Pulmonary artery endothelial cell (primary cell): ENCODE measurements around the gene GPR89B. TPM values are rescaled to one million over a fixed set of nuclear protein-coding genes. Genes with fewer than 3 reads are reported as not detected.
"Not testable (repeated sequence)": the region's sequence is repeated elsewhere in the genome, so short reads cannot be mapped to it uniquely, and the experiment has no call there.

Experiments used
- DNase-seq: peaks from one replicate; pipeline ENCODE4 v3.0.0-alpha.2; 2011; ENCODE audit warnings: low read depth, low spot score
- total RNA-seq: library from RNA; depleted of rRNA; stranded (reverse); fragments of >200 nt; gene quantifications from 2 replicates; pipeline ENCODE4 v1.2.3, GENCODE V29; 2014

GPR89B gene
- 14.0 and 19.0 TPM in 2 replicates for total RNA-seq

DNA sequence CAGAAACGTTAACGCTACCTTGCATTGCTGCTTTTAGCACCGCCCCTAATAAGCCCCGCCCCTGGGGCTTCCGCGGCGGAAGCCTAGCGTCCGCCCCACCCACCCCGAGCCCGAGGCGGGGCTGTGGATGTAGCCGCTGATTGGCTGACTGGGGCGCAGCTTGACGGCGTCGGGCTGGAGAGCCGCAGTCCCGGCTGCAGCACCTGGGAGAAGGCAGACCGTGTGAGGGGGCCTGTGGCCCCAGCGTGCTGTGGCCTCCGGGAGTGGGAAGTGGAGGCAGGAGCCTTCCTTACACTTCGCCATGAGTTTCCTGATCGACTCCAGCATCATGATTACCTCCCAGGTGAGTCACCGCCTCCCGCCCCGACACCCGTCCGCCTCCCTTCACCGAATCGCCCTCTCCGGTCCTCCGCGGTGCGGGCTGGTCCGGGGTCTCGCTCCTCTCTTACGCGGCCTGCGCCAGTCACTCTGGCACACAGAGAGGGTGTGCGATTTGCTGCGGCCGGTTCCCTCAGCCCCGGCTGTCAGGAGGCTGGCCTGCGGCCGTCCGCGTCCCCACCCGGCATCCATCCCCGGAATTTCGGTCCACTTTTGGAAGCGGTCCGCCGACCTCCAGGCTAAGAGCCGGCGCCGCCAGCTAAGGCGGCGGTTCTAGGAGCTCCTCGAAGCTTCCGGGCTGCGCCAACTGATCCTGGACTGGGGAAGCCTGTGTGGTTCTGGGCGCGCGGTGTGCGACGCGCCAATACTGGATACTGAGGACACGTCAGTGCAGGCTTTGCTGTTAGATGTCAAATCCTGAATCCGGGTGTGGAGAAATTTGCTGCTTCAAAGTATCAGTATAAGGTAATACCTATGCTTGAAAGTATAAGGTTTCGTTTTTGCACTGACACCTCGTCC is at the start of gene GPR89B:
Gene GPR89B (plus strand): TSS at position 185 of the 897 bp plus-strand sequence. CDS start 117 bp downstream, at position 302.
- DNase-seq, result peak; percentile 26

DNA sequence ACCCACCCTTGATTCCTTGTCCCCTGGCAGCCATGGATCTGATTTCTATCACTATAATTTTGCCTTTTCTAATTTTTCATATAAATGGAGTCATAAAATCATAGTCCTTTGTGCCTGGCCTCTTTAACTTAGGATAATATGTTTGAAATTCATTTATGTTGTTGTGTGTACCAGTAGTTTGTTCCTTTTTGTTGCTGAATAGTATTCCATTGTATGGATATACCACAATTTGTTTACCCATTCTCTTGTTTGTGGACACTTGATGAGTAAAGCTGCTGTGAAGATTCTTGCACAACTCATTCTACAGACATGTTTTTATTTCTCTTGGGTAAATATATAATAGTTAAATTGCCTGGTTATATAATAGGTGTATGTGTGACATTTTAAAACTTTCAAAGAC is 48.3 kb upstream of the GPR89B start:
- DNase-seq, result no peak

DNA sequence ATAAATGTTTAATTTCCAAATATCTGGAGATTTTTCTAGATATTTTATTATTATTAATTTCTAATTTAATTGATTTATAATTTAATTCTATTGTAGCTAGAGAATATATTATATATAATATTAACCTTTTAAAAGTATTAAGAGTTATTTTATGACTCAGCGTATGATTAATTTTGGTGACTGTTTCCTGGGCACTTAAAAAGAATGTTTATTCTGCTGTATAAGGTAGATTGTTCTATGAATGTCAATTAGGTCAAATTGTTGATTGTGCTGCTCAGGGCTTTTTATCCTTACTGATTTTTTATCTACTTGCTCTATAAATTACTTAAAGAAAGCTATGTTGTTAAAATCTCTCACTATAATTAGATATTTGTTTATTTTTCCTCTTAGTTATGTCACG is 45.7 kb upstream of the GPR89B start:
- DNase-seq, result no peak

DNA sequence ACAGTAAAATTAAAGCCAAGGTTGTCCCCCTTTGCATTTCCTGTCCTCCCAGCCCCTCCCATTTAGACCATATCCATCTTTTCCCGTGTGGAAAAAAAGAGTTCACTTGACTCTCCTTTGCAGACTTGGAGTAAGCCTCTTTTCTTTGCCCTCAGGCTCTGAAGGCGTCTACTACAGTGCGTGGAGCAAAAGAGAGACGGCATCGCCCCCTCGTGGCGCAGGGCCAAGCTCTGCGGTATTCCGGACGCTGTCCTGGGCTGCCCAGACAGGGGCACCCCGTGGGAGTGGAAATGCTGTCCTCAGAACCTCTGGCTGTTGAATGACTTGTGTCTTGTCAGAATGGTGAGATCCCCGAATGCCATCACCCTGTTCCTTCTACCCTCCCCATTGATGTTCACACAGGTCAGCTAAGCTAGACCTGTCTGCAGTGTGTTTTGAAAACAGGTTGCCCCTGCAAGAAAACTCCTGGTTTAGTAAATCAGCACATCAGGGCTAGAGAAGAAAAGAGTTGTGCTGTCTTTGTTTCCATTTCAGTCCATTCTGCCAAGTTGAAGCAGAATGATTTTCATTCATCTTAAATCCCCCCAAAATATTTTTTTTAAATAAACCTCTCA is 37.9 kb upstream of the GPR89B start:
- peak; percentile 27 for DNase-seq

DNA sequence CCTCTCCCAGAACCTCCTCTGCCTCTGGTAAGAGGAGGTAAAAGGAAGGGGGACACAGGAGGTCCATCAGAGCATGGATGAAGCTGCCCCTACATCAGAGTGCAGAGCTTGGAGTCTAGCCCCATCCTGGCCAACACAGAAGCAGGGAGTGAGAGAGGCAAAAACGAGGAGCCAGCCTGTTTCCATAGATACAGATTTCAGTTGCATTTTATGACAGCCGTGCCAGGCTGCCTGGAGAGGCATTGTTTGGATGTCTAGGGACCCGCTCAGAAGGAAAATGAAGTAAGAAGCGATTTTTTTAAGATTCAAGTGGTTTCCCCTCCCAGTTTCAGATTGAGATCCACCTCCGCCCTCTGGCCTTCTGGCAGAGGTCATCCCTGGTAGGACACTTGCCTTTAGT is 37.1 kb upstream of the GPR89B start:
- DNase-seq, result no peak

DNA sequence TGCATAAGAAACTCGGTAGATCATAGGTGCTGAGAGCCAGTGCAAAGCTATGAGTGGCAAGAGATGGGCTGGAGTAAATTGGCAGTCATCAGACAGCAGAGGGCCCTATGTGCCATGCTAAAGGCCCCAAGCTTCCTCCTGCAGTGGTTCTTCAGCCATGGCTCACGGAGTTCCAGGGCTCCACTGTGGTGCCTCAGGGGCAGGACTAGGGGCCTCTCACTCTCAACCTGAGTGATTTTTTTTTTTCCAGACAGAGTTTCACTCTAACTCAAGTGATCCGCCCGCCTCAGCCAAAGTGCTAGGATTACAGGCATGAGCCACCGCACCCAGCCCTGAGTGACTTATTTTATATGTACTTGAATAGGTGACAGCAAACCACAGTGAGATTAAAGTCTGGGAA is 36.0 kb upstream of the GPR89B start:
- DNase-seq, result no peak

DNA sequence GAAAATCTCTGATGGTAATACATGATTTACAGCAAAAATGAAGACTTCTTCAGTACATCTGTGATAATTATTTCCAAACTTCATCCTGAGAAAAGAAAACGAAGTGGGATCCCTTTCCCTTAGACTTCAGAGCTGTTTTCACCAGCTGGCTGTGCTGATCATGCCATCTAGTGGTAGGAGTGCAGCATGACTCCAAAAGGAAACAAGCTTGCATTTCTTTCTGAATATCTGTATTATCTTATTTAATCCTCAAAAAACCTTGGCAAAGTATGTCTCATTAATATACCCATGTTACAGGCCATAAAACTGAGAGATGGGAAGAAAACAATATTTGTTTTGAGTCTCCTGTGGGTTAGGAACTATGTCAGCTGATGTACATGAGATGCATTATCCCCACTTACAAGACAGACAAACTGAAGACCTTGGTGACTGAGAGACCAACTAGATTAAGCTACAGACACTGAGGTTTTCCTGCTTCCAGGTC is 35.4 kb upstream of the GPR89B start:
- peak; percentile 15 for DNase-seq

DNA sequence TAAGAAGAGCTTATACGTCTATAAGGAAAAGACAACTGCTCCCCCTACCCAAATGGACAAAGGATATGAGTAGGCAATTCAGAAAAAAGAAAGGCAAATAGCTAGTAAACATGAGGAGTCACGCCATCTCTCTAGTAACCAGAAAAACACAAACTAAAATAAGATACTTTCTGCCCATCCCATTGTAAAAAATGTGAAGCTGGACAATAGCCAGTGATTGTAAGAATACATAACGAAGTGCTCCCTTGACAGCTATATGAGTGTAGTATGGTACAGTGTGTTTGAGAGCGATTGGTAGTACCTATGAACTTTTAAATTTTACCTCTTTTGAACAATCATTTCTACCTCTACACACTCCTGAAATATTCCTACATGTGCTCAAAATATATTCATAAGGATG is 33.1 kb upstream of the GPR89B start:
- no peak for DNase-seq

DNA sequence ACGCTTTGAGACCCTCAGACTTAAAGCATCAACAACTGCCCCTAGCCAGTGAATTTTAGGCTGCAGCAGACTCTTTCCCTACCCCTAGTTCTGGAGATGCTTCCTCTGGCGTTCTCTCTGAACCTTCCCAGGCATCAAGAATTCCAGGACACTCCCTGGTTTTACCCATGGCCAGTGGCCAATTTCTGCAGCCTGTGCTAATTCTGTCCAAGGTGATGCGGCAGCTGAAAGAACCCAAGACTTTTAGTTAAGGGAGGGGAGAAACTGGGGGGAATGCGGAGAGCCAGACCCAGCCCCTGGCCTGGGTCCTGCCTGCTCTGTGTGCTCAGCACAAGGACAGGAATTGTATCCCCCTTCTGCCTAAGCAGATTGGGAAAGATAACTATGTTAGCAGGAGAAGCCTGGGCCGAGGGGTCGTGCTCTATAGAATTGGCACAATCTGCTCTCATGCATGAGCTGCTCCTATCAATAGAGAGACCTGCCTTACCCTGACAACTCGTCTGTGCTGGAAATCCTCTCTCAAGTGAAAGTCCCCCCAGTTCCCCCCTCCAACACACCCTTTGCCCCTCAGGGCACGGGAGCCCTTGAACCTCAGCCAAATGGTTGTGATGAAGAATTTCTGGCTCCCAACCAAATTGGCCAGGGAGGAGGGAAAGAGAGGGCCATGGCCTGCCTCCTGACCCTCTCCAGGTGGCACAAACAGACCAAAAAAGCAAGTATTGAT is 31.0 kb upstream of the GPR89B start:
- no peak for DNase-seq

DNA sequence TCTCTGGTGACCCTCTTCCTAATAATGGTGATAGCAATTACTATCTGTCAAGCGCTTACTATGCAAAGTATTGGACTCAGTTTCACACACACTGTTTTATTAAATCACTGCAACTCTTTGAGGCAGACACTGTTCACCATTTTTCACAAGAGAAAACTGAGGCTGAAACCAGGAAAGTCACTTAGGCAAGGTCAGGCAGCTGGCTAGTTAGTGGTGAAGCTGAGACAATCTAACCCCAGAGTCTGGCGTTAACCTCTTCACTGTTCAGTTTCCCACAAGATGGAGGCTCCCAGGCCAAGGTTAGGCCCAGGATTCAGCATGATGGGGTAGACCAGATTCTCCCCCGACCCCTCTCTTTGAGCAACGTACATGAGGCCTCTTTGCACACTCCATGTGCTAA is 30.4 kb upstream of the GPR89B start:
- no peak for DNase-seq

DNA sequence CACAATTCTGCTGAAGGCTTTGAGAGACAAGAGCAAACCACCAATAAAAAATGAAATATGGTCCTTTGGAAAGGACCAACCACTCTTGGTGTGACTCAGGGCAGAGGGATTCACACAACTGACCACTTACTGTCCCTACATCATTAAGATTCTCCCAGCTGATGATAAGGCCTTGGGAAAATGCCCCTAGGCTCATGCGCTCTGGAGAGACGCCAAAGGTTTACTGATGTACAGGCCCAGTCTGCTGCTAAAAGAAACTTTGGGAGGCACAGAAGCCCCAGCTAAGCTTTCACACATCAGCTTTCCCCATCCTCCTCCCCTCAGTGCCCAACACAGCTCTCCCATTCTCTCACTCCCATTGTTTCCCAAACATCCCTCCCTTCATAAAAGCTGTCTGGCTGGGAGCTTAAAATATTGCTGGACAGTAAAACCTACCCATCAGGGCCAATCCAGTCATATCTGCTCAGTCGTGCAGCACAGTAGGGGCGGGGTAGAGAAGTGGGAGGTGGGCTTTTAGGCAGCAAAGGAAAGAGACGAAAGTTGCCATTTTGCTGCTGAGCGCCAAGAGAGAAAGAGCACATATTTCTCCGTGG is 25.9 kb upstream of the GPR89B start, which contains the start of gene GJA8:
Gene GJA8 (plus strand): TSS at position 543 of the 593 bp plus-strand sequence. CDS start 5,161 bp downstream, outside the sequence.
- DNase-seq, result no peak

DNA sequence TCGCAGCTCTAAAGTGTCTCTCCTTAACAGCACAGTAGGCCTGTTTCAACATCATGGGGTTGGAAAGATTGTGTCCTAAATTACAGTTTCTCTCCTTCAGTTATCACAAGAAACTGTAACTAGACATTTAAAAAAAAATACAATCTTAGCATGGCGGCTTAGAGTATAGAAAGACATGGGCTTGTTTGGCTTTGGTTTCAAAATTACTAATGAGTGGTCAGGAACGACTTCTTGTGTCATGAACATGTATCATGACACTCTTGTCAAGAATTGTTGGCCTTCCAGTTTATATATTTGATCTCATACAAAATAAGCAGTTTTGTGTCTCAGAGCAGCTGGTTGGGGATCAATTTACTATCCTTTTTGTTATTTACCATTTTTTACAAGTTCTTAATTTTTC is 23.5 kb upstream of the GPR89B start:
- no peak for DNase-seq

DNA sequence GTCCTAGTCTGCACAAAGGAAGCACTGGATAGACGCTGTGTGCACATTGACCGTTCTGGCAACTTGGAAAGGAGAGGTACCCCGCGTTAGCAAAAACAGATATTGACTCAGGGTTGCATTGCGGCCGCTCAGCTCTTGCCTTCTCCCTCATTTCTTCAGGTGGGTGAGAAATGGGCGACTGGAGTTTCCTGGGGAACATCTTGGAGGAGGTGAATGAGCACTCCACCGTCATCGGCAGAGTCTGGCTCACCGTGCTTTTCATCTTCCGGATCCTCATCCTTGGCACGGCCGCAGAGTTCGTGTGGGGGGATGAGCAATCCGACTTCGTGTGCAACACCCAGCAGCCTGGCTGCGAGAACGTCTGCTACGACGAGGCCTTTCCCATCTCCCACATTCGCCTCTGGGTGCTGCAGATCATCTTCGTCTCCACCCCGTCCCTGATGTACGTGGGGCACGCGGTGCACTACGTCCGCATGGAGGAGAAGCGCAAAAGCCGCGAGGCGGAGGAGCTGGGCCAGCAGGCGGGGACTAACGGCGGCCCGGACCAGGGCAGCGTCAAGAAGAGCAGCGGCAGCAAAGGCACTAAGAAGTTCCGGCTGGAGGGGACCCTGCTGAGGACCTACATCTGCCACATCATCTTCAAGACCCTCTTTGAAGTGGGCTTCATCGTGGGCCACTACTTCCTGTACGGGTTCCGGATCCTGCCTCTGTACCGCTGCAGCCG is 20.3 kb upstream of the GPR89B start:
- DNase-seq, result no peak

DNA sequence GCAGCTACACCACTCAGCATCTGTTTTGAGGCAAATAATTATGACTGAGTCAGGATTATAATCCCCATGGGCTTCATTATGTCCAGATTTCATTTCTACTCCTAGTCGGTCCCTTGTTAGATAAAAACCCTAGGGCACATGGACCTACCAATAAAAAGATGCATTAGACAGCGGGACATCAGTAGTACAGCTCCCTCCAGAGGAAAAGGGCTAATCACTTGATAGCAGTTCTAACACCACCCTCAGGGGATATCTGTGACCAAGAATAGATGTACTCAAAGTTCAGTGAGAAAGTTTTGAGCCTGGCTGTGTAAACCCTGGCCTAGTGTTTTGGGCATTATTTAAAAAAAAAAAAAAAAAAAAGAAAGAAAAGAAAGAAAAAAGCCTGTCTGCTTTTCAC is 15.7 kb upstream of the GPR89B start:
- DNase-seq, result no peak

DNA sequence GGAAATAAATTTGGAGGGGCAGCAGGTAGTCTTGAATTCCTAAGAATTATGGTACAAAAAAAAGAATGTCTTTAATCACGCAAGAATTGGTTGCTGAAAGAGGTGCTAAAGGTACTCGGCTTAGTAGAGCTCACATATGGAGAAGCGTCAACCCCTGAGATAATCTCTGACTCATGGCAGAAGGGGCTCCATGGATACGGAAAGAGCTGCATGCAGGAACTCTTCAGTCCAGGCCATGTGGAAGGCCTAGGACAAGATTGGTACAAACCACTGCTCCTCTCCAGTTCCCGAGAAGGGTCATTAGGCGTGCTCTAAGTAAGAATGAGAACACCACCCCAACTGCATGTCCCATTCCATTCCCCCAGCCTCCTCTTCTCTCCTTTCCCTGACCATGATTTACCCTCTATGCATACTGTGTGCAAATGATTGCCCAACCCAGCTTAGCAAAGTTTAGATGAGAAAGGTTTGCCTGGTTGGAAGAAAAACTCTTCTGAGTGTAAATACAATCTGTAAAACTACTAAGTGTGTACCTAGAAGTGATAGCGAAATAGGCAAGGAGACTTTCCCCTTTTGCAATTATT is 14.8 kb upstream of the GPR89B start:
- DNase-seq, result no peak

DNA sequence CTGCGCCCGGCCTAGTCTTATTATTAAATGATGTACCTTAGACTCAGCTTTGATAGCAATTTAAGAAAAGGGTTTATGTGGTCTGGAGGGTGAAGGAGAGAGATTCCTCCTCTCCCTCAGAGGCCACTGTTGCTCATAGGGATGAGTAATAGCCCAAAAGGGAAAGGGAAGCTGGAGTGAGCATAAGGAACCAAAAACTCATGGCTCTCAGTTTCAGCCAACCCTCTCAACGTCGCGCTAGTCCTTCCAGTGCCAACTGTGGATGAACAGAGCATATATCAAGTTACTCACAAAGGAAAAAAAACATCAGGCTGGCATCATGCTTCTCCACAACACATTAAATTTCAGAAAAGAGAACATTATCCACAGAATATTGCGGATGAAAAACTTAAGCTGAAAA is 8.3 kb upstream of the GPR89B start:
- DNase-seq, result no peak

DNA sequence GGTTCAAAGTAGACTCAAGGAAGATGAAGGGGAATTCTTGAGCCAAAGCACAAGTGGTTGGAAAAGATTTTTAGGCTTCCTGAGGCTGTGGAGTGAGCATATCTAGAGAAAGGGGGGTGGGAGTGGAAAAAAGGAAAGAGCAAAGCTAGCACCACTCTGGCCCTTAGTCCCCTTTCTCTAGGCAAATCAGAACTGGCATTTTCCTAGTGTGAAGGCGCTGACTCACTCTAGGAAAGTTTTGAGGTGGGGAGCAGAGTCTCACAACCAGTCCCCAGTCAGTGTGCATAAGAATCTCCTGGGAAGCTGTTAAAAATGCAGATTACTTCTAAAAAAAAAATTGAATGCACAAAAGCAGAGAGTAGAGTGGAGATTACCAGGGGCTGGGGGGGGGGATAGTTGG is 3.4 kb upstream of the GPR89B start:
- no peak for DNase-seq

DNA sequence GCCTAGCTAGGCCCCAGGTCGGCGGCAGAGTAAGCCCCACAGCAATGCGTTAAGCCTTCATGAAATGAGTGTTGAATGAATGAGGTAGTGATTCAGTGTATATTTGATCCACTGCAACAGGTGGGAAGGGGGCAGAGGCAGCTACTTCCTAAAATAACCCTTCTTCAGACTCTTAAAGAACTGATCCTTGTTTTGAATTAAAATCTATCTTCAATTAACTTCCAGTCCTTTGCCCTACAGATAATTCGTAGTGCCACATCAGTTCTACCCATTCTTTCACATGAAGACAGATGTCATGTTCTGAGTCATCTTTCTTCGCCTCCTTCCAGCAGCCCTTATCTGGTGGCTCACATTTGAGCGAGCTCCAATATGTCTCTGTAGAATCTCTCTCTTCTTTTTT is 1.0 kb upstream of the GPR89B start:
- DNase-seq, result not testable (repeated sequence)

DNA sequence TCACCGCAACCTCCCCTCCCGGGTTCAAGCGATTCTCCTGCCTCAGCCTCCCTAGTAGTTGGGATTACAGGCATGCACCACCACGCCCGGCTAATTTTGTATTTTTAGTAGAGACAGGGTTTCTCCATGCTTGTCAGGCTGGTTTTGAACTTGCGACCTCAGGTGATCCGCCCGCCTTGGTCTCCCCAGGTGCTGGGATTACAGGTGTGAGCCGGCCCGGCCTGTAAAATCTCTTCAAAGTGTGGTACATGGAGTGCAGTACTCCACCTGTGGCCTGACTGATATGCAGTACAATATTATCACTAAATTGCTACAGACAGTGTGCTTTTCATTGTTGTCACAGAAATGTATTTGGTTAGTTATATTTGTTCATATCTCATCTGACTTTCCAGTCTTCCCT is 531 bp upstream of the GPR89B start:
- not testable (repeated sequence) for DNase-seq

DNA sequence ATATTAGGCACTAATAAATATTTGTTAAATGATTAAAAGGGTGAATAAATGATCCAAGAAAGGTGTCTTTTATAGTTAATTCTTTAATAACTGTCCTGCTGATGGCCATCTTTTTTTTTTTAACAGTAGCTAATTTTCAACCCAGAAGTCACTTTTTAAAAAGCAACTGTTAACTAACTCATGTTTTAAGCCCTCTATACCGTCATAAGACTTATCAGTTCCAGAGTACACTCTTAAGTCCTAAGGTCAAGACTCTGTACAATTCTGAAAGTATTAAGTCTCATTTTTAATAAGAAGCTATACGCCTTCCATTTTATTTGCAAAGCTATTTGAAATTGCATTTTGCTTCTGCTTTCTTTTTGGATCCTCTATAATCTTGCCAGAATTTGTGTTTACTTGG is 2.9 kb downstream of the GPR89B start:
- not testable (repeated sequence) for DNase-seq
